ENCODE results near the gene SLC28A1.
A peak's percentile ranks its signal among the peaks of the same experiment; 100 is the strongest.

SLC28A1 gene

GRCh38 chr15:84942456-84942855, 58.0 kb downstream of the SLC28A1 start:
- no peak for DNase-seq (ENCODE audit: low read depth)

- DNase-seq (ENCODE audit: low read depth), result no peak
These were observed 59.8 kb downstream of the SLC28A1 start for GRCh38 chr15:84944311-84944710.

- DNase-seq (ENCODE audit: low read depth), result no peak
These were observed 60.4 kb downstream of the SLC28A1 start for GRCh38 chr15:84944861-84945260.

- no peak for DNase-seq (ENCODE audit: low read depth)
These were observed 62.5 kb downstream of the SLC28A1 start for GRCh38 chr15:84946772-84947489.

GRCh38 chr15:84947947-84948830, 63.7 kb downstream of the SLC28A1 start:
- DNase-seq (ENCODE audit: low read depth), result peak; percentile 82

- DNase-seq (ENCODE audit: low read depth), result peak; percentile 51
These were observed 64.6 kb downstream of the SLC28A1 start for GRCh38 chr15:84949043-84949442.

- DNase-seq (ENCODE audit: low read depth), result no peak
These were observed 65.5 kb downstream of the SLC28A1 start for GRCh38 chr15:84949845-84950569.

DNA sequence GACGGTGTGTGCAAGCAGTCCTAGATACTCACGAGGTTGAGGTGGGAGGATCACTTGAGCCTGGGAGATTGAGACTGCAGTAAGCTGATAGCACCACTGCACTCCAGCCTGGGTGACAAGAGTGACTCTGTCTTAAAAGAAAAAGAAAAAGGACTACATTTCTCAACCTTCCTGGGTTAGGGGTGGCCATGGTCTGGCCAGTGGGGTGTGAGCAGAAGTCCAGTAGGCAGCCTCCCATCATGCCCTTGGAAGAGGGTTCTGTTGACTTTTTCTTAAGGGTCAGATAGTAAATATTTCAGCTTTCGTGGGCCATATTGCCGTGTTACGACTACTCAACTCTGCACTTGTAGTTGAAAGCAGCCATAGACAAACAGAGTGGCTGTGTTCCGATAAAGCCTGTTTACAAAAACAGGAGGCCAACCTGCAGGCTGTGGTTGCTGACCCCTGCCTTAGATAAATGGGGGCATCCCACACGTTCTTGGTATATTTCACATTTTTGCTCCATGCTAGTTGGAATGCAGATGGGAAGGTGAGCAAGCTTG, 66.2 kb downstream of the SLC28A1 start:
- no peak for DNase-seq (ENCODE audit: low read depth)

DNA sequence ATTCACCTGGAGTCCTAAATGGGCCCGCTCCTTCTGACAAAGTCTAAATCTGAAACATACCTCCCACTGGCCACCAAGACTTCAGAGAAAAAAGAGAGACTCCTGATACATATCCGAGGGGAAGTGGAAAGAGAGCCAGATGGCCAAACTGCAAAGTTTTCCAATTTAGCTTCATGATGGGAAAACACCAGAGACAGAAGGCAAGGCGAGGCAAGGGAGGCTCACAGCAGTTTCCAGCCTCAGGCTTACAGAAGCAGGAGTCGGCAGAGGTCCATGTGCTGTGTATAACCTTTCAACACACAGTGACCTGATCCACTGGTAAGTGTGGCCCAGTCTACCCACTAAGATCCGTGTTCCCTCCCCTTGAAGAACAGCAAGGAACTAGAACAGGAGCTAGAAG, 67.3 kb downstream of the SLC28A1 start:
- DNase-seq (ENCODE audit: low read depth), result no peak

DNA sequence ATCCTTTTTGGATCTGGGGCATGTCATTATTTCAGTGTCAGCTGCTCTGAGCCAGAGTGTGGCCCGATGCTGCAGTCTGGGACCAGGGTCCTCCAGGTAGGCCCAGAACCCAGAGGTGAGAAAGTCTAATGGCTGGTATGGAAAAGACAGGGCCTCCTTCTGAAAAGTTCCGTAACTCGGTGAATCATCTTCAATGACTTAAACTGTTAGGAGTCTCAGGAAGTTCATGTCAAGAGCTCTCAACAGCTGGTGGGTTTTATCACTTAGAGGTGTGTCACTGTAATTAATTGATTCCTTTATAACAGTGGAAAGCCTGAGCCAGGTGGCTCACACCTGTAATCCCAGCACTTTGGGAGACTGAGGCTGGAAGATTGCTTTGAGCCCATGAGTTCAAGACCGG, 68.7 kb downstream of the SLC28A1 start:
- no peak for DNase-seq (ENCODE audit: low read depth)

DNA sequence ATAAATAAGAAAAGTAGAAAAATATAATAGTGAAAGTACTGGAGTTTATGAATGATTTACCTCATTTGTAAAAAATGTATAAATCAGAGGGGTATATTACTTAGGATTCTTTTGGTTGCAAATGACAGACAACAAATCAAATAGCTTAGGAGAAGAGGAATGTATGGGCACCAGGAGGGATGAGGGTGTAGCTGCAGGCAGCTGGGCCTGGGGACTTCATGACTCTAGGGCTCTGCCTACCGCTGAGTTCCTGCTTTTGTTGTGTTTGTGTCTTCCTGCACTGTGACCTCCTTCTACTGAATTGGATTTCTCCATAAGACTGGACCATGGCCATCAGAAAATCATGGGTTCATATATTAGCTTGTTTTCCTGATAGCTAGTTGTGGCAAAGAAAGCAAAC, 69.3 kb downstream of the SLC28A1 start:
- DNase-seq (ENCODE audit: low read depth), result no peak

- peak; percentile 61 for DNase-seq (ENCODE audit: low read depth)
These were observed 70.8 kb downstream of the SLC28A1 start for GRCh38 chr15:84955089-84955848.

- DNase-seq (ENCODE audit: low read depth), result no peak
These were observed 71.7 kb downstream of the SLC28A1 start for GRCh38 chr15:84956199-84956598.

DNA sequence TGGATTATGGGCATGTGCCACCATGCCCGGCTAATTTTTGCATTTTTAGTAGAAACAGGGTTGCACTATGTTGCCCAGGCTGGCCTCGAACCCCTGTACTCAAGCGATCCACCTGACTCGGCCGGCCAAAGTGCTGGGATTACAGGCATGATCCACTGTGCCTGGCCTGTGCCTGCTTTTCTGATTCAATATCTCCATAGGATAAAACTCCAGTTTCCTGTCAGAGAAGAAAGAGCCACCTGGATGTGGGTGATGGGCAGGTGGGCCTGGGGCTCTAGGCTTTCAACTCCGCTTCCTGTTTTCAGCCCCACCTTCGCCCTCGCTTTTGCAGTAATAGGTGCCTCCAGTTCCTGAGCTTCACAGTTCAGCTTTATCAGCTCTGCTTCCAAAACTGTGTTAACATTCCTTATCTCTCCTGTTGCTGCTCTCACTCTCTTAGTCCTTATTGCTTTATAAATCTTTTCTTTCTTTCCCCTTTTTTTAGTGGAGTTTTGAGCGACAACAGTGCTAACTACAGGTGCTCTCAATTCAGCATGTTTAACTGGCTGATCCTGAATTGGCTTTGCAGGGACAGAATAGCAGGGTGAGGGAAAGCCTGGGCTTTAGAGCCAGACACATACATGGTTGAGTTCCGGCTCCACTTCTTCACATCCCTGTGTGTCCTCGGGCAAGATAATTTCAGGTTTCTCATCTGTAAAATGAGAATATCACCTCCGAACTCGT, 76.1 kb downstream of the SLC28A1 start:
- DNase-seq (ENCODE audit: low read depth), result no peak

- DNase-seq (ENCODE audit: low read depth), result no peak
These were observed 76.6 kb downstream of the SLC28A1 start for GRCh38 chr15:84961114-84961452.

DNA sequence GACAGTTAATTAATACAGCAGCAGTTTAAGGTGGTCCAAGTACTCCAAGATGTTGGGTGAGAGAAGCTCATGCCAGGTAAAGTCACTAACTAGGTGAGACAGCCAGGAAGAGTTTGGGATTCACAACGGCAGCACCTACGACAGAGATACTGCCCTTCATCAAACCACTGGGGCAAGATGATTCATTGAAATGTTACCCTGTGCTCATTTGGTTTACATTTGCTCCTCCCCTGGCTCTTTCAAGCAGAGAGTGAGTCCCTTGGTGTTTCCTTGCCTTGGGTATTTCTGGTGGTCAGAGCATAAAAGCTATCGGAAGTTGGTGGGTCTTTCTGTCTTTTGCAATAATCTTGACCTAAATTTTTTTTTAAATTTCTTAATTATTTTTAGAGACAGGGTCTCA, 77.2 kb downstream of the SLC28A1 start:
- DNase-seq (ENCODE audit: low read depth), result no peak

DNA sequence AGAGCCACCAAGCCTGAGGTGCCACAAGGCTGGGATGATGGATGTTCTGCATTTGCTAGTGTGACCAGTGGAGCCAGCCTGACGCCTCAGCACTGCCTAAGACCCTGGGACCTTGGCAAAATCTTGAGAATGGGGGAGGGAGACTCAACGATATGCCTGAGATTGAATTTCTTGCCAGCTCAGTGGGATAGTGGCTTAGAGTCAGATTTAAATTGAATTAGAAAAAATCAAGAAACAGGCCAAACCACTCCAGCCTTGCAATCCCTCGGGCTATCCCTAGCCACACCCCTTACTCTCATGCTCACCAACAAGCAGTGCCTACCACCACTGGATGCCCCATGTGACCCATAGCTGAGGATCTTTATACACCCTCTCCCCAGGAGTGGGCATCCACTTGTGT, 78.5 kb downstream of the SLC28A1 start:
- no peak for DNase-seq (ENCODE audit: low read depth)

DNA sequence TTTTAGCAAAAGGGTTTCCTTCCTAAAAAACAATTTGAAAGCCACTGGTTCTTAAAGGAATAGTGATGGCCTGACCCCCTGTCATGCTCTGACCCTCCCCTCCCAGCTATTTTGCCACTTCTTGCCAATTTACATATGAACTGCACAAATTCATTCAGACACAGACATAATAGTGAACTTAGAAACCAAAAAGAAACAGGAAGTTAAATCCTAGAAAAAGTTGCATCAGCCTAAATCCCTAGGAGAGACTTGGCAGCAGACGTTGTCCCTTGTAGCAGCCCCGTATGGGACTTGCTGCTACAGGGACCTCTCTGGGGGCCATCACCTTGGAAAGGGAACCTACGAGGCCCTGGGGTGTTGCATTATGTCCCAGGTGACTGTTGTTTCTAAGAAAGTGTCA, 82.9 kb downstream of the SLC28A1 start:
- no peak for DNase-seq (ENCODE audit: low read depth)

- no peak for DNase-seq (ENCODE audit: low read depth)
These were observed 83.8 kb downstream of the SLC28A1 start for GRCh38 chr15:84968301-84968700.

DNA sequence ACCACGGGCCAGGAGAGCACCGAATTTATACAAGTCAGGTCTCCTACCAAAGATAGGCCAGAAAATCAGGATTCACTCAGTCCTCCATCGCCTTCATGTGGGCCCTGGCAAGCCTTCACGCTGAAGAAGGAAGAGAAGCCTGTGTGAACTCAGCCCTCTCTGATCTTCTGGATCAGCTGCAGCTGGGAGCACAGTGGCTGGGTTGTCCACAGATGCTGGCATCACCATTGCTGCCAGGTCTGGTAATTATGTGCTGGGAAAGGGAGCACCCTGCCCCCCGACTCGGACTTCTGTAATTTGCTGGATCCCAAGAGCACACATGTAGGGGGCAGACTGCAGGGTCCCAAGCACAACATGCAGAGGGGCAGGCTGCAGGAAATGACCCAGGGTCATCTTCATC, 84.8 kb downstream of the SLC28A1 start:
- no peak for DNase-seq (ENCODE audit: low read depth)

DNA sequence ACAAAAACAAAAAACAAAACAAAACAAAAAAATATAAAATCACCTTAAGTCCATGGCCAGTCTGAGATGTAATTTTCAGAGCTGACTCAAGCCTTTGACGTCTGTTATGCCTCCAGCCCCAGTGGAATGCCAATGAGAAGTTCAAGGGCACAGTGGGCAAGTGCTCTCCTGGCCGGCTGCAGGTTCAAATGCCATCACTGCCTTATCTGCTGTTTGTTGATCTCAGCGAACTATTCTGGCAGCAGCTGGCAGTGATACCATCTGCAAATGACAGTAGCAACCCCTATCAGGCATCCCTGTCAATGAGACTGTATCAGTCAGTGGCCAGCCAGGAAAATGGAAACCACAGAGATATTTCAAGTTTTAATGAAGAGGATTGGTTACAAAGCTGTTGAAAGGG, 86.4 kb downstream of the SLC28A1 start:
- DNase-seq (ENCODE audit: low read depth), result no peak
